BLaER1 (cell line): ENCODE results near the gene TENT4B.

ENCODE experiments used
- H3K27ac ChIP-seq: shearing (Covaris generic); formaldehyde crosslinking; 2 replicates; pipeline ENCODE4 v1.8.1; 2022
- H3K27me3 ChIP-seq: shearing (Covaris generic); formaldehyde crosslinking; 2 replicates; pipeline ENCODE4 v1.8.1; 2022
- H3K36me3 ChIP-seq: shearing (Covaris generic); formaldehyde crosslinking; 2 replicates; pipeline ENCODE4 v1.8.1; 2022
- H3K4me1 ChIP-seq: shearing (Covaris generic); formaldehyde crosslinking; 2 replicates; pipeline ENCODE4 v1.8.1; 2022
- H3K4me2 ChIP-seq: shearing (Covaris generic); formaldehyde crosslinking; 2 replicates; pipeline ENCODE4 v1.8.1; 2022
- H3K4me3 ChIP-seq: shearing (Covaris generic); formaldehyde crosslinking; 2 replicates; pipeline ENCODE4 v1.8.1; 2022
- H3K9ac ChIP-seq: shearing (Covaris generic); formaldehyde crosslinking; 2 replicates; pipeline ENCODE4 v1.8.1; 2022
- H3K9me3 ChIP-seq: shearing (Covaris generic); formaldehyde crosslinking; 2 replicates; pipeline ENCODE4 v1.8.1; 2022
- H4K20me1 ChIP-seq: shearing (Covaris generic); formaldehyde crosslinking; 2 replicates; pipeline ENCODE4 v1.8.1; 2022
- Cebpa-rat ChIP-seq: shearing (Covaris generic); IDR thresholded peaks from 2 replicates; pipeline ENCODE4 v1.8.1; 2022

The TENT4B gene

GRCh38 chr16:50267651-50268050, 114.5 kb downstream of the TENT4B start:
- no peak for TF ChIP-seq Cebpa-rat
- H3K4me3 ChIP-seq, result no peak overlapping the region
- no peaks in the 10 kb centered on the region for H3K9me3 ChIP-seq
- H3K27me3 ChIP-seq, result no peaks in the 10 kb centered on the region
- H3K4me2 ChIP-seq, result peak overlapping the region; percentile 98
- H4K20me1 ChIP-seq, result peaks cover 45% of the 10 kb centered on the region
- peak overlapping the region; percentile 82 for H3K27ac ChIP-seq
- no peaks in the 10 kb centered on the region for H3K36me3 ChIP-seq
- H3K9ac ChIP-seq, result no peak overlapping the region
- H3K4me1 ChIP-seq, result peaks cover 97% of the 10 kb centered on the region

GRCh38 chr16:50268352-50268751, 115.2 kb downstream of the TENT4B start:
- no peaks in the 10 kb centered on the region for H3K27me3 ChIP-seq
- no peak overlapping the region for H3K4me3 ChIP-seq
- TF ChIP-seq Cebpa-rat, result no peak
- H3K4me2 ChIP-seq, result peak overlapping the region; percentile 98
- H3K4me1 ChIP-seq, result peaks cover 99% of the 10 kb centered on the region
- H3K27ac ChIP-seq, result 0 out of 2 replicates have a peak overlapping the region, but pooled peaks have one; percentile 82
- peaks cover 47% of the 10 kb centered on the region for H4K20me1 ChIP-seq
- H3K9ac ChIP-seq, result no peak overlapping the region
- no peaks in the 10 kb centered on the region for H3K36me3 ChIP-seq
- H3K9me3 ChIP-seq, result no peaks in the 10 kb centered on the region

GRCh38 chr16:50269061-50269705, 116.1 kb downstream of the TENT4B start:
- Histone ChIP-seq H3K9me3 (no peaks in the 10 kb centered on the region), H3K36me3 (no peaks in the 10 kb centered on the region), H3K9ac (no peak overlapping the region), H3K27me3 (no peaks in the 10 kb centered on the region), H4K20me1 (peaks cover 44% of the 10 kb centered on the region), H3K4me2 (0 out of 2 replicates have a peak overlapping the region, but pooled peaks have one; percentile 8), H3K4me3 (no peak overlapping the region), H3K4me1 (peaks cover 99% of the 10 kb centered on the region), H3K27ac (no peak overlapping the region)
- no peak for TF ChIP-seq Cebpa-rat

- no peak for TF ChIP-seq Cebpa-rat
- H3K4me2 ChIP-seq, result 0 out of 2 replicates have a peak overlapping the region, but pooled peaks have one; percentile 8
- peaks cover 99% of the 10 kb centered on the region for H3K4me1 ChIP-seq
Measured at GRCh38 chr16:50269769-50270509, 116.8 kb downstream of the TENT4B start.

GRCh38 chr16:50270510-50271147, 117.5 kb downstream of the TENT4B start:
- no peak overlapping the region for H3K4me2 ChIP-seq
- peaks cover 99% of the 10 kb centered on the region for H3K4me1 ChIP-seq
- H3K36me3 ChIP-seq, result no peaks in the 10 kb centered on the region
- no peaks in the 10 kb centered on the region for H3K27me3 ChIP-seq
- no peak for TF ChIP-seq Cebpa-rat
- peaks cover 37% of the 10 kb centered on the region for H4K20me1 ChIP-seq
- H3K9me3 ChIP-seq, result no peaks in the 10 kb centered on the region
- no peak overlapping the region for H3K9ac ChIP-seq
- H3K27ac ChIP-seq, result no peak overlapping the region
- no peak overlapping the region for H3K4me3 ChIP-seq

More at GRCh38 chr16:50269769-50270509, 116.8 kb downstream of the TENT4B start:
- Histone ChIP-seq H3K9ac (no peak overlapping the region), H3K36me3 (no peaks in the 10 kb centered on the region), H3K27ac (no peak overlapping the region), H3K27me3 (no peaks in the 10 kb centered on the region), H4K20me1 (peaks cover 43% of the 10 kb centered on the region), H3K9me3 (no peaks in the 10 kb centered on the region), H3K4me3 (no peak overlapping the region)

GRCh38 chr16:50271148-50272041, 118.3 kb downstream of the TENT4B start:
- Histone ChIP-seq H3K9ac (0 out of 2 replicates have a peak overlapping the region, but pooled peaks have one; percentile 0), H3K4me2 (peak overlapping the region; percentile 99), H3K27me3 (no peaks in the 10 kb centered on the region), H3K27ac (peak overlapping the region; percentile 33), H3K4me3 (no peak overlapping the region), H4K20me1 (peaks cover 29% of the 10 kb centered on the region), H3K36me3 (no peaks in the 10 kb centered on the region), H3K4me1 (peaks cover 99% of the 10 kb centered on the region), H3K9me3 (no peaks in the 10 kb centered on the region)
- TF ChIP-seq Cebpa-rat, result no peak

- no peaks in the 10 kb centered on the region for H3K36me3 ChIP-seq
- peaks cover 96% of the 10 kb centered on the region for H3K4me1 ChIP-seq
- H3K27ac ChIP-seq, result peak overlapping the region; percentile 33
- no peak overlapping the region for H3K4me3 ChIP-seq
- H3K9me3 ChIP-seq, result no peaks in the 10 kb centered on the region
- H3K9ac ChIP-seq, result 0 out of 2 replicates have a peak overlapping the region, but pooled peaks have one; percentile 0
- no peaks in the 10 kb centered on the region for H3K27me3 ChIP-seq
- peaks cover 25% of the 10 kb centered on the region for H4K20me1 ChIP-seq
- TF ChIP-seq Cebpa-rat, result no peak
- peak overlapping the region; percentile 99 for H3K4me2 ChIP-seq
Measured at GRCh38 chr16:50272111-50272571, 119.0 kb downstream of the TENT4B start.

GRCh38 chr16:50272687-50273381, 119.7 kb downstream of the TENT4B start:
- Histone ChIP-seq H3K9me3 (no peaks in the 10 kb centered on the region), H4K20me1 (peaks cover 25% of the 10 kb centered on the region), H3K9ac (0 out of 2 replicates have a peak overlapping the region, but pooled peaks have one; percentile 0), H3K27me3 (no peaks in the 10 kb centered on the region), H3K4me3 (no peak overlapping the region), H3K4me2 (peak overlapping the region; percentile 99), H3K36me3 (no peaks in the 10 kb centered on the region), H3K27ac (peak overlapping the region; percentile 33), H3K4me1 (peaks cover 92% of the 10 kb centered on the region)
- TF ChIP-seq Cebpa-rat, result no peak
